ENCODE results near the gene MYO18B.

Gene MYO18B

DNA sequence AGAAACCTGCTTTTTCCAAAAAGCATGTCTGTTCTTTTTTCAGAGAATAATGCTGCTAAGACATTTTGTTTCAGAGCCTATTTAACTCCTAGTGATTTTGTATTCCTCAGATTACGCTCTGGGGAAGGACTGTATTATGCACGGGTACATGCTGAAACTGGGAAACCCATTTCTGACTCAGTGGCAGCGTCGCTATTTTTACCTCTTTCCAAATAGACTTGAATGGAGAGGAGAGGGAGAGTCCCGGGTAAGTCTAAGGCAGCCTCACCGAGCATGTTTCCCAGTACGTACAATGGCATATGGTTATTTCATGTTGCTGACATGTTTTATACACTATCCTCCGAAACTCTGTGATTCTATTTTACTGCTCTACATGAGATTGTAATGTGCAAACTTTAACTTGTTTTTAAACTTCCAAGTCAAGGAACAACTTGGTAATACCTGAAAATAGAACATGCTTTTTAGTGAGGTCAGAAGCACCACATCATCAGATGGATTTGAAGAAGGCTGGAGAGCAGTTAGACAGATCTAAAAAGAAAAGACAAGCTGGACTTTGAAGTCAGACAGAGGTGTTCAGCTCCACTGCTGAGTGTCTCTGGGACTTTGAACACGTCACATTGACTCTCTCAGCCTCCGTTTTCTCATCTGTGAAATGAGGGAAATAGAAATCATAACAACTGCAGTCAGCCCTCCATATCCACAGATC lies 23.7 kb upstream of the MYO18B start:
- TF ChIP-seq ZC3H10 (CRISPR knock-in tag; IDR thresholded peaks at IDR 0.05), result no peak
- no peak for ATAC-seq

- no peak for ATAC-seq
- no peak for TF ChIP-seq PATZ1 (CRISPR knock-in tag; IDR thresholded peaks at IDR 0.05; ENCODE audit: borderline replicate concordance)
- TF ChIP-seq CSDC2 (CRISPR knock-in tag; IDR thresholded peaks at IDR 0.05), result no peak
- TF ChIP-seq RARB (CRISPR knock-in tag; IDR thresholded peaks at IDR 0.05), result no peak
- no peak for TF ChIP-seq SNAI2 (CRISPR knock-in tag; IDR thresholded peaks at IDR 0.05)
- TF ChIP-seq ZNF8 (CRISPR knock-in tag; IDR thresholded peaks at IDR 0.05), result no peak
These were observed 19.8 kb upstream of the MYO18B start for GRCh38 chr22:25722223-25722622.

GRCh38 chr22:25722626-25723025 lies 19.4 kb upstream of the MYO18B start:
- no peak for TF ChIP-seq ZNF70 (CRISPR knock-in tag; IDR thresholded peaks at IDR 0.05)
- no peak for TF ChIP-seq ZNF565 (CRISPR knock-in tag; conservative IDR thresholded peaks at IDR 0.05; ENCODE audit: low read depth)
- TF ChIP-seq POU6F1 (CRISPR knock-in tag; IDR thresholded peaks at IDR 0.05; ENCODE audit: borderline replicate concordance, low read depth), result no peak
- TF ChIP-seq, protein P1, sequence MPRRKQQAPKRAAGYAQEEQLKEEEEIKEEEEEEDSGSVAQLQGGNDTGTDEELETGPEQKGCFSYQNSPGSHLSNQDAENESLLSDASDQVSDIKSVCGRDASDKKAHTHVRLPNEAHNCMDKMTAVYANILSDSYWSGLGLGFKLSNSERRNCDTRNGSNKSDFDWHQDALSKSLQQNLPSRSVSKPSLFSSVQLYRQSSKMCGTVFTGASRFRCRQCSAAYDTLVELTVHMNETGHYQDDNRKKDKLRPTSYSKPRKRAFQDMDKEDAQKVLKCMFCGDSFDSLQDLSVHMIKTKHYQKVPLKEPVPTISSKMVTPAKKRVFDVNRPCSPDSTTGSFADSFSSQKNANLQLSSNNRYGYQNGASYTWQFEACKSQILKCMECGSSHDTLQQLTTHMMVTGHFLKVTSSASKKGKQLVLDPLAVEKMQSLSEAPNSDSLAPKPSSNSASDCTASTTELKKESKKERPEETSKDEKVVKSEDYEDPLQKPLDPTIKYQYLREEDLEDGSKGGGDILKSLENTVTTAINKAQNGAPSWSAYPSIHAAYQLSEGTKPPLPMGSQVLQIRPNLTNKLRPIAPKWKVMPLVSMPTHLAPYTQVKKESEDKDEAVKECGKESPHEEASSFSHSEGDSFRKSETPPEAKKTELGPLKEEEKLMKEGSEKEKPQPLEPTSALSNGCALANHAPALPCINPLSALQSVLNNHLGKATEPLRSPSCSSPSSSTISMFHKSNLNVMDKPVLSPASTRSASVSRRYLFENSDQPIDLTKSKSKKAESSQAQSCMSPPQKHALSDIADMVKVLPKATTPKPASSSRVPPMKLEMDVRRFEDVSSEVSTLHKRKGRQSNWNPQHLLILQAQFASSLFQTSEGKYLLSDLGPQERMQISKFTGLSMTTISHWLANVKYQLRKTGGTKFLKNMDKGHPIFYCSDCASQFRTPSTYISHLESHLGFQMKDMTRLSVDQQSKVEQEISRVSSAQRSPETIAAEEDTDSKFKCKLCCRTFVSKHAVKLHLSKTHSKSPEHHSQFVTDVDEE (CRISPR knock-in tag; IDR thresholded peaks at IDR 0.05), result no peak
- no peak for TF ChIP-seq ESRRG (CRISPR knock-in tag; IDR thresholded peaks at IDR 0.05)
- TF ChIP-seq PPARA (CRISPR knock-in tag; IDR thresholded peaks at IDR 0.05; ENCODE audit: borderline replicate concordance), result no peak
- no peak for TF ChIP-seq GLIS3 (CRISPR knock-in tag; IDR thresholded peaks at IDR 0.05)
- TF ChIP-seq, protein P2, sequence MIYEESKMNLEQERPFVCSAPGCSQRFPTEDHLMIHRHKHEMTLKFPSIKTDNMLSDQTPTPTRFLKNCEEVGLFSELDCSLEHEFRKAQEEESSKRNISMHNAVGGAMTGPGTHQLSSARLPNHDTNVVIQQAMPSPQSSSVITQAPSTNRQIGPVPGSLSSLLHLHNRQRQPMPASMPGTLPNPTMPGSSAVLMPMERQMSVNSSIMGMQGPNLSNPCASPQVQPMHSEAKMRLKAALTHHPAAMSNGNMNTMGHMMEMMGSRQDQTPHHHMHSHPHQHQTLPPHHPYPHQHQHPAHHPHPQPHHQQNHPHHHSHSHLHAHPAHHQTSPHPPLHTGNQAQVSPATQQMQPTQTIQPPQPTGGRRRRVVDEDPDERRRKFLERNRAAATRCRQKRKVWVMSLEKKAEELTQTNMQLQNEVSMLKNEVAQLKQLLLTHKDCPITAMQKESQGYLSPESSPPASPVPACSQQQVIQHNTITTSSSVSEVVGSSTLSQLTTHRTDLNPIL (CRISPR knock-in tag; IDR thresholded peaks at IDR 0.05; ENCODE audit: low read depth), result no peak
- TF ChIP-seq, protein P3, sequence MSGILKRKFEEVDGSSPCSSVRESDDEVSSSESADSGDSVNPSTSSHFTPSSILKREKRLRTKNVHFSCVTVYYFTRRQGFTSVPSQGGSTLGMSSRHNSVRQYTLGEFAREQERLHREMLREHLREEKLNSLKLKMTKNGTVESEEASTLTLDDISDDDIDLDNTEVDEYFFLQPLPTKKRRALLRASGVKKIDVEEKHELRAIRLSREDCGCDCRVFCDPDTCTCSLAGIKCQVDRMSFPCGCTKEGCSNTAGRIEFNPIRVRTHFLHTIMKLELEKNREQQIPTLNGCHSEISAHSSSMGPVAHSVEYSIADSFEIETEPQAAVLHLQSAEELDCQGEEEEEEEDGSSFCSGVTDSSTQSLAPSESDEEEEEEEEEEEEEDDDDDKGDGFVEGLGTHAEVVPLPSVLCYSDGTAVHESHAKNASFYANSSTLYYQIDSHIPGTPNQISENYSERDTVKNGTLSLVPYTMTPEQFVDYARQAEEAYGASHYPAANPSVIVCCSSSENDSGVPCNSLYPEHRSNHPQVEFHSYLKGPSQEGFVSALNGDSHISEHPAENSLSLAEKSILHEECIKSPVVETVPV (CRISPR knock-in tag; IDR thresholded peaks at IDR 0.05), result no peak
- no peak for TF ChIP-seq CSDC2 (CRISPR knock-in tag; IDR thresholded peaks at IDR 0.05)
- no peak for TF ChIP-seq PATZ1 (CRISPR knock-in tag; IDR thresholded peaks at IDR 0.05; ENCODE audit: borderline replicate concordance)
- no peak for TF ChIP-seq BACH2 (CRISPR knock-in tag; IDR thresholded peaks at IDR 0.05; ENCODE audit: borderline replicate concordance)
- no peak for TF ChIP-seq ZFP30 (CRISPR knock-in tag; IDR thresholded peaks at IDR 0.05)
- no peak for TF ChIP-seq TOX (CRISPR knock-in tag; IDR thresholded peaks at IDR 0.05; ENCODE audit: borderline replicate concordance)
- TF ChIP-seq TCF4 (CRISPR knock-in tag; IDR thresholded peaks at IDR 0.05; ENCODE audit: borderline replicate concordance), result no peak
- TF ChIP-seq ZC3H10 (CRISPR knock-in tag; IDR thresholded peaks at IDR 0.05), result no peak
- ATAC-seq, result no peak
